ENCODE measurements around the gene A1CF.
"Not testable (repeated sequence)": the region's sequence is repeated elsewhere in the genome, so short reads cannot be mapped to it uniquely, and the experiment has no call there.

Gene A1CF

DNA sequence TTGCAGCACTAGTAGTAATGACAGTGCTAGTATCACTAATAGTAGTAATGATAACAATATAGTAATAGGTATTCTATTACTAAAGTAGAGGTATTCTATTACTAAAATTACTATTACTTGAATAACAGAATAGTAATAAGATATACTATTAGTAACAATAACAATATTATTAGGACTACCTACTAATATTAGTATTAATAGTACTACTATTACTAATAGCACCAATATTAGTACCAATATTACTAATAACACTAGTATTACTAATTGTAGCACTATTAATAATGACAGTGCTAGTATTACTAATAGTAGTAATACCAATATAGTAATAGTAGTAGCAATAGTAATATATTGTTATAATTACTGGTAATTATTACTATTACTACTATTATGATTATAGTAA, 24.1 kb downstream of the A1CF start:
- no peak for DNase-seq

DNA sequence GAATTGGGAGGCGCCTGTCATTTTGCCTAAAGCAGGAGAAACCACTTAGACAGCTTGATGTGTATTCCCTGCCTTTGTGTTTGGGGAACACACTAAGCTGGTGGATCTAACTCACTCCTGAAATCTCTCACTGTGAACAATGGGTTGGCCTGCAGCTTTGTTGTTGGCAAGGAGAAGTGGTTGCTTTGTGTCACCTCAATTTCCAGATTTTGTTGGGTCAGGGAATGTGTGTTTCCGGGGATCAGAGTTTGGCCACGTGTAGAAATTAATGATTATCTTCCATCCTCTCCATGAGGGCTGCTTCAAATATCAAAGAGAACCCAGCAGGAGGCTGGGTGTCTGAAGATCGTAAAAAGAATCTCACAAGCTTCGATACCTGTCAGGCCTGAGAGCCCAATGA, 27.8 kb downstream of the A1CF start:
- no peak for DNase-seq

DNA sequence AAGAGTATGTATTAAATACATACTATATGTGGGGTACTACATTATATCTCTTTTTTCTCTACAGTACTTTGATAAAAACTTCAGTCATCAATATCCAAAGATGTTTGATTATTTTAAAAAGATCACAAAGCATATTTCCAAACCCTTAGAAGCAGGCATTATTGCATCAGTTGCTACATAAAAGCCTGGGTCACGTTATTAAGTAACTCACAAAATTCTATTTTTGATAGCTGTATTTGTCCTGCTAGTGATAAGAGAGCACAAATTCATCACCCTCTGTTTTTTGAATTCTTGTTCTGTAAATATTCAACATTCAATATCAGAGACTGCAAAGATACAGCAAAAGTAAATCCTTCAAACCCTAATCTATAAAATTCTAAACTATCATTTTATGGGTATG, 30.0 kb downstream of the A1CF start:
- DNase-seq, result no peak

DNA sequence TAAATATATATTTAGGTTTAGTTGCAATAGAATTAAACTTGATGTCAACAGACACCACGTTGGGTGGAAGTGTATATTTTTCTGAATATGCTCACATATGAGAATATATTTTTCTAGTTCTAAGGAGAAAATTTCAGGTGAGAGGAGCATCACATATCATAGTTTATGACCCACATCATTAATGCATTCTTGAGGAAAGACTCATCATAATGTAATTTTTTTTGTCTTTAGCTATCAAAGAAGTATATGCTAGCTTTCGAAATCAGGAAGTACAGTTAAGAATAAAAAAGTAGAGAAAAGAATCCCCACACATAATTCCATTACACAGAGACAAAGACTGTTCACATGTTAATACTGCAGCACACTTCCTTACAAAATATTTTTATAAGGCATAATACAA, 30.4 kb downstream of the A1CF start:
- no peak for DNase-seq

DNA sequence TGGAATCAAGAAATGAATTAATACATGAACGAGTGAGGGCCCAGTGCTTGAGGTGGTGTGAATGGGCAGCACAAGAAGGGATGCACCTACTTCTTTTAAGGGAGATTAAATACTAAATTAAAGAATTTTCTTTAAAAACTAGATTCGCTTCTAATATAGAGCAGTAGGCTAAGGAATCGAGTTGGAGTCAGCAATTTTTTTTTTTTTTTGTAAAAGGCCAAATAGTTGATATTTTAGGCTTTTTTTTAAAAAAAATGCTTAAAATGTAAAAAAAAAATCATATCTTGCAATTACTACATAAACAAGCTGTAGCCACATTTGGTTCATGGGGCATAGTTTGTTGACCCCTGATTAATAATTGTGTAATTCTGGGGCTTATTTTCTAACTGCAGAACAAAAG, 31.9 kb downstream of the A1CF start:
- no peak for DNase-seq

DNA sequence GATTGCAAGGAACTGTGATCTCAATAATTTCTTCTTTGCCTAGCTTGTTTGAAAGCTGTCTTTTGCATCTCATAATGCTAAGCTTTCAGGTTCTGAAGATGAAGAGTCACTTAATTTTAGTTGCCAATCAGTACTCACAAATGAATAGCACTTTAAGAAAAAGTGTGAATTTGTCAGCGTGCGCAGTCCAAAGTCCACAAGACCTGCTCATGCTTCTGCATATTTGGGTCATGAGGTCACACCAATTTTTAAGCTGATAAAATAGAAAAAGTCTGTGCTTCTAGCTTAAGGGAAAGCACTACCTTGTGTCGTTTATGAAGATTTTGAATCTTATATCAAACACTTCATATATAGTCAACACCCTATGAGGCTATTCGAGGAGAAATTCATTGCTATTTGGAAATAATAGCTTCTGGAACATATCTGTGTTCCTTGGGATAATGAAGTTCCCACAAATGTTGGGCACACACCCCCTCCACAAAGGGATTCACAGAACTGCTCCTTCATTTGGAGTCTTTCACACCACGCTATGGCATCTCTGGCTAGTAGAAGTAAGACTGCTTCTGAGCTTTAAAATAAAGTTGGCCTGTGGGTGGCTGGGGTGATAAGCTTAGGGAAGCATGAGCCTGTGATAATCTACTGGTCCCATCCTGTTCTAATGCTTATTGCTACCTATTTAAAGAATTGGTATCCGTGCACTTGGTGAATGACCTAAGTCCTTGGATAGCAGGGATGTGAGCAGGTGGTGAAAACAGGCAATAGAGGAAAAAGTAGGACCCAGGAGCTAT, 33.3 kb downstream of the A1CF start:
- no peak for DNase-seq

DNA sequence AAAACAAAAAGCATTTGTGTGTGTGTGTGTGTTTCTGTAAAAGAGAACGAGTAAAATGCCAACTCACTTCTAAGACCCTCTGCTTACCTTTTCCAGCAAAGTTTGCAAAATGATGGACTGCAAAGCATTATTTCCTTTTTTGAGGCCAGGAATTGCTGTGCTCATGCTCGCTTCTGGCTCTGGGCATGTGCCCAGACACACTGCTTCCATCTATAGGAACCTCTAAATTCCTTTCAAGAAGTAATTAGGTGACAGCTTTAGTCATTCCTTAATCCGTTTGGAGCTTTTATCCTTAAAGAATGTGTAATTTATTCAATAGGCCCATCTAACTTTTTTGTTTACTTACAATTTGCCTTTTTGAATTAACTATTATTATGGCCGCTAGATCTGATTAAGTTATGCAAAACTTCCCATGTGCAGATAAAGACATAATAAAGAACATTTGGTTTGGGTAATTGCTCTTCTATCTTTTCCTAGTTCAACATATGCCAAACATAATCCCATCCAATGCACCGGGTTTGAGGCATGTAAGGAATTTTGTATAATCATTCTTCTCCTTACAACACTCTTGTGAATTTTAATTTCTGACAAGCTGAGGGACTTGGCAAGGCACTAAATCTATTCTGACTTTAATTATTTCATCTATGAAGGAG, 34.7 kb downstream of the A1CF start:
- no peak for DNase-seq

DNA sequence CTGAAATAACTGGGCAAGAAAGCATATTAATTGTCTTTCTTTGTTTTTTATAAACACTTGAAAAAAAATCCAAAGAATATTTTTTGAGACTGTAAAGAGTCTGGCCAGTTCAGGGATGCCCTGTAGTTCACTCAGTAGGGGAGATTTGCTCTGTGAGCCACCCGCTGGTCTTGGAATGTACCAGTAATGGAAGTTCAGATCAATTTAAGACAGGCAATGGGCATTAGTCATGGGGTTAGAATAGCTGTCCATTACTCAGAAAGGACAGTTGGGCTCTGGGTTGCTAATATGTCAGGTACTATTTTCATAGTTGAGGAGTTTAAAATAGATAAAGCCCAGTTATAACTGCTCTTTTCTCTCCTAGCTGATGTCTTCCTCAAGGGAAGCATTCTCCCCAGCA, 38.7 kb downstream of the A1CF start:
- no peak for DNase-seq

DNA sequence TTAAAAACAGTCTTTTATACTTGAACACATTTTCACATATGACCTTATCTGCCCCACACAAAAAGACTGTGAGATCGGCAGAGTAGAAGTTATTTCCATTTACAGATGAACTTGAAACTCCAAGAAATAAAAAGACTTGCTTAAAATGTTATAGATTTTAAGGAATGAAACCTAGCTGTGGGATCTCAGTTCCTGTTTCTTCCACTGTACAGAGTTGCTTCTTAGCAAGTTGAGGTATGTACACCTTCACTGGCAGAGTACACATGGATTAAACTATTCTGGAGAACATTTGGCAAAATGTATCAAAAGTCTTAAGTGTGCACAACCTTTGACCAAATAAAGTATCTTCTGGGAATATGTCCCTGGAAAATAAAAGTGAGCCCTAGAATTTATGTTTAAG, 48.3 kb downstream of the A1CF start:
- no peak for DNase-seq

DNA sequence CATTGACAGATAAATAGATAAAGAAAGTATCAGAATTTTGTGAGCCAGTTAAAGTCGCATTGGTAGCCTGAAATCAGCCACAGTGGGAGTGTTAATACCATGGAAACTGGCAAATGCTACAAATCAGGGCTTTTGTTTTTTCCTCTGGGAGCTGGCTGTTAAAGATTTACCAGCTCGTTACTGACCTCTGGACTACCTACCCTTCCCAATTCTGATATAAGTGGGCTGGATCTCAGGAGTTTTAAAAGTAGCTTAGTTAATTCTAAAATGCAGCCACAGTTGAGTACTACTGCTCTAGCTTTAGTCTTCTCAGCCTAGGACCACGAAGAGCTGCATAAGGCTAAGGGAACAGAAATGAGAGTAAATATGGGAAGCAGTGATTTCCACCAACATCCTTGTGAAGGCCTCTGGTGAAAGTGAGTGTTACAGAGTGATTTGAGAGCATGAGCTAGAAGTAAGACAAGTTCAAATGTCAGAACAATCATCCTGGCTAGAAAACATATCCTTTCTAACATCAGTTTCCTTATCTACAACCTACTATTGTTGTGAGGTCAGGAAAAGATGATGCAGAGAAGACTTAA, 53.2 kb downstream of the A1CF start:
- no peak for DNase-seq

DNA sequence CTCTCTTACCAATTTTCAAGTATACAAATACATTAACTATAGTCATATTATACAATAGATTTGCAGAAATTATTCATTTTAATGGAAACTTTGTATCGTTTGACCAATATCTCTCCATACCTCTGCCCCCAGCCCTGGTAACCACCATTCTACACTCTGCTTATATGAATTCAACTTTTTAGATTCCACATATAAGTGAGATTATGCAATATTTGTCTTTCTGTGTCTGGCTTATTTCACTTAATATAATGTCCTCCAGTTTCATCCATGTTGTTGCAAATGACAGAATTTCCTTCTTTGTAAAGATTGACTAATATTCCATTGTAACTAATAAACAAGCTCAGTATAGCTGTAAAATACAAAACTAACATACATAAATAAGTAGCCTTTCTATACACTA, 55.4 kb downstream of the A1CF start:
- no peak for DNase-seq

DNA sequence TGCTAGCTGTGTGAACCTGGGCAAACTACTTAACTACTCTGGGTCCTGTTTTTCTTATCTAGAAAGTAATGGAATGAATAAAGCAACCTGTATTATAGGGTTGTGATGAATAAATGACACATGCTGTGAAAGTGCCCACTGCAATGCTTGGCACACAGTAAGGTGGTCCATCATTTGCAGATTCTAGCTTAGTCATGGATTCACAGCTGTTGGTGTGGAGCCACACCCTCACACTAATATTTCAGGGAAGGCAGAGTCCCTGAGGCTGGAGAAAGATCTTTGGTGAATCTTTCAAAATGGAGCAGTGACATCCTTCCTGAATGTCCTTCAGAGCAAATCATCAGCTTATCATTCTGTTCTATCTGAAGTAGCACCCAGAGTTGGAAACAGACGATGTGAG, 60.6 kb downstream of the A1CF start:
- DNase-seq, result no peak

DNA sequence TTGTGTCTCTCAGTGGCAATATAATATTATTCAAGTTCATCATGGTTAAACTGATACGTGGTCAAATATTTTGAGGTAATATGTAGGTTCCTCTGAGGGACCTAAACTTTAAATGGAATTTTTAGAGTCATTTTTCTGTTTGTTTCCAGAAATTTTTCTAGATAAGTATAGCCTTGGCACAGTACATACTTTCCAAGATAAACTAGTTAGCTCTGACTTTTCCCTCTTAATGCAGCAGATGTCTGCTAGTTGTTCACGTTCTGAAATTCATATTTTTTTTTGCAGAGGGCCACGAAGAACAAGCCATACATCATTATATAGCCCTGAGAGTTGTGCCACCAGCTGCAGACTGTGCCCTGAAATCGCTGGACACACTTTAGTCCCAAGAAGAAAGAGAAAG, 61.6 kb downstream of the A1CF start:
- DNase-seq, result no peak

DNA sequence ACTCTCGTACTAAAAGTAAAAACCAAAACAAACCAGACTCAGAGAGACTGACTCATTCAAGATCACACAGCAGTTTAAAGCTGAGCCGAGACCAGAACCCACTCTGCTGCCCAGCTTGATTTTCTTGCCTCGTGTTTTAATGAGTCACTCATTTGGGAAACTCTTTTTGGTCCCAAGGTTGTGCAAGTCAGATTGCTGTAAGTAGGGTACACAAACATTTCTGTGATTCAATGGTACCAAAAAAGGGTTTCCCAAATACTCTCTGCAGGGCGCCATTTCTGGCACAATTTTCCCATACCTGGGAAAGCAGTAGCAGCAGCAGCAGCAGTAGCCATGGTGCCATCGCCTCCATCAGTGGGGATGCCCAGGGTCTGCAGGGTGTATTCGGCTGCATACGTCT, 75.8 kb downstream of the A1CF start:
- DNase-seq, result no peak

DNA sequence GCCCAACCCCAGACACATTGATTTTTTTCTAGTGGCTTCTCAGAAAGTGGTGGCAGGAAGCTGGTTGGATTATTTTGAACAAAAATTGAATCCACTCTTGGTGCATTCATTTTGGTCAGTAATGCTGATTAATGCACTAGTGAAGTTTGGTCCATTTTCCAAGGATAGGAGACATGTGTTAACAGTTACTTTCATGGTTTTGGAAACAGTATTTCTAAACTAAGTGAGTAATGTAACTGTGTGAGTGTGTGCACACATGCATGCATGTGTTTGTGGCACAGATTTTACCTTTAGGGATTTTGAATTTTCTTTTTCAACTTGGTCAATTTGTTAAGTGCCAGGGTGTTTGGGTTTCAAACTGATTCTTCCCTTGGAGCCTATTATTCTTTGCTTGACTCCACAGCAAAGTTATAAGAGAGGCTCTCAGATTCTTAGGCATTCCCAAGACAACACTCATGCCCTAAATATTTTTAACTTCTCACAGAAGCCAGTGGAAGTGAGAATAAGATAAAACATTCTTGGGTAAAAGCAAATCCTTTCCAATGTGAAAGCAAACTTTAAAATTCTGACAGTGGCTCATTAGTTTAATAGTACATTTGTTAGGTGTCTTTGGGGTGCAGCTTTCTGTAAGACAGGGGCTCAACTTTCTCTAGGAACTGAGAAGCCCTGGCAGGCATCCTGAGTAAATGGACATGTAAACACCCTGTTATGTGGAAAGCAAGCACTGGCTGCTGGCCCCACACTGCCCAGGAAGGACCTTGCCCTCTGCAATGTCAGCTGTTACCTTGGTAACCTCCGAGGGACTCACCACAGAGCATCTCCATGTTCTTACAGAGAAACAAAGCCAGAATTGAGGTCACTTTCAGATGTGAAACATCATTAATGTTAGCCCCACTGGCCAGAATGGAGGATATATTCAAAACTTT, 77.3 kb downstream of the A1CF start:
- DNase-seq, result no peak

DNA sequence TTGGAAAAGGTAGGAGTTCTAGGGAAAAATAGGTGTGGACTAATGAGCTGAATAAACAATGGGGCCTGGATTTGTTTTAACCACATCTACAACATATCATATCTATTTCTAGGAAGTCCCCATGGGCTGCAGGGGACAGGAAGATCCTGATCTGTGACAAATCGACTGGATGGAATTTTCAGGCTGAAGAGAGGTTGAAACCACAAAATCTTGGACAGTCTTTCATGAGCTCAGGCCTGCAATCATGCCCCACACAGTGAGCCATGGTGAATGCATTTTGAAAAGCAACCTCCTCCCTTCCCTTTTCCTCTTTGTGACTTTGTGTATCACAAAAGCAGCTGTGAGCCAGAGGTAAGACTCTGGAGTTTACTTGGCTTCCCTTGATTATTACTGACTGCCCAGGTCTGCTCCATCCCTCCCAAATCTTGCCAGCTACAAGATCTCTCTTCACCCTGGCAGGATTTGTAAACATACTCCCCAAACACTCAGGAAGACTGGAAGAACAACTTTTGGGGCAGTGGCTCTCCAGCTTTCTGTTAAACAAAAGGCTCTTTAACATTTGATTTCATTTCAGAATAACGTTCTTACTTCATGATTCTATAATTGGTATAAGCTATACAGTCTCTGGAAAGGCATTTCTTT, 79.3 kb downstream of the A1CF start:
- DNase-seq, result no peak

DNA sequence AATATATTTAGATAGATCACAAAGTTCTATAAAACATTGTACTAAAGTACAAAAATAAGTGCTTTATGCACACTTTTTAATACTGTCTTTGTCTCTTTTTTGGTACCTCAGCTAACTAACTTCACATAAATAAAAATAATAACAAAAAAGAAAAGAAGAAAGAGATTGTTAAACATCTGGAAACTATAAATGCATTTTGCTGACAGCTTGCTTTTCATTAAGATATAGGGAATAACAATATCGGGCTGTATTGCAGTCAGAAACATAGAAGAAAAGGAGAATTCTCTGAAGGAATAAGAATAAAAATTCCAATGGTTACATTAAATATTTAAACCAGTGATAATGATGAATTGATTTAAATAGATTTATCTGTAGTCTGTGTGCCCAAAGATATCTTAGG, 85.8 kb downstream of the A1CF start:
- DNase-seq, result no peak

DNA sequence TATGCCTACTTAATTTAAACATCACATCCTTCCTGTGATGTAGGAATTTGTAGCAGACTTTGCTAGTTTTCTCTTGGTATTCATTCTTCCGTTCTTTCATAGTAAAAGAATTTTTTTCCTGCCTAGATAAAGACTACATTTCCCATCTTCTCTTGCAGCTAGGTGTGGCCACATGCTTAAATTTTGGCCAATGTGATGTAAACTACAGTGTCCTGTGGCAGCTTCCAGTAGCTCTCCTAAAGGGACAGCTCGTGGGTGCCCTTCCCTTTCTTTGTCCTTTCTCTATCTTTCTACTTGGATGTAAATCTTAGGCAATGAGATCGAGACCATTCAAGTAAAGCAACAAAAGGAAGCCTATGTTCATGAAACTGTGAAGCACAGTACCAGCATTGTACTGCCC, 87.1 kb downstream of the A1CF start:
- no peak for DNase-seq

DNA sequence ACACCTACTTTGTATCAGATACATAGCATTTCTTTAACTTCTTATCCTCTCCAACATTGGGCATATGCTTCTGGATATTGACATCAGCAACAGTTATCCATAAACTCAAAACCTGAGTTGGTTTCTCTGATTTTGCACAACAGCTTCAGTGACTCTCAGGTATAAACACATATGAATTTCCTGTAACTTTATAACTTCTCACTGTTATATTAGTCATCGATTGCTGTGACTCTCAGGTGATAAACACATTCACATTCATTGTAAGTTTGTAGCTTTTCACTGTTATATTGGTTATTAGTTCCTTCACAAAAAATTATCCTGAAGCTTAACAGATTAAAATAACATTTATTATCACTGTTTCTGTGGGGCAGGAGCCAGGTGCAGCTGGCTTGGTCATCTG, 88.7 kb downstream of the A1CF start:
- DNase-seq, result no peak

DNA sequence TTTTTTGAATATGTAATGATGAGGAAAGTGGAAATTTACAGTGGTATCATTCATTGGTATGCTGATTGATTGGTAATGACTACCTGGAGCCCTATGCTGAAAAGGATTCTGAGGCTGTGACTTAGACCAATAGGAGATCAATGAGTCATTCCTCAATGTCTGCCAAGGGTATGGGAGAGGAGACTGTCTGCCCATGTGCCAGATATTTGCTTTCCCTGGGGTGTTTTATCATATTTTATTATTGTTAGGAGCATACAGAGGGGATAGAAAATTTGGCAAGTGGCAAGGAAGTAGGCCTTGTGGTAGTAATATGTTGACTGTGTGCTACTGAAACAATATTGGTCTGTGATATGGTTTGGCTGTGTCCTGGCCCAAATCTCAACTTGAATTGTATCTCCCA, 90.9 kb downstream of the A1CF start:
- no peak for DNase-seq

DNA sequence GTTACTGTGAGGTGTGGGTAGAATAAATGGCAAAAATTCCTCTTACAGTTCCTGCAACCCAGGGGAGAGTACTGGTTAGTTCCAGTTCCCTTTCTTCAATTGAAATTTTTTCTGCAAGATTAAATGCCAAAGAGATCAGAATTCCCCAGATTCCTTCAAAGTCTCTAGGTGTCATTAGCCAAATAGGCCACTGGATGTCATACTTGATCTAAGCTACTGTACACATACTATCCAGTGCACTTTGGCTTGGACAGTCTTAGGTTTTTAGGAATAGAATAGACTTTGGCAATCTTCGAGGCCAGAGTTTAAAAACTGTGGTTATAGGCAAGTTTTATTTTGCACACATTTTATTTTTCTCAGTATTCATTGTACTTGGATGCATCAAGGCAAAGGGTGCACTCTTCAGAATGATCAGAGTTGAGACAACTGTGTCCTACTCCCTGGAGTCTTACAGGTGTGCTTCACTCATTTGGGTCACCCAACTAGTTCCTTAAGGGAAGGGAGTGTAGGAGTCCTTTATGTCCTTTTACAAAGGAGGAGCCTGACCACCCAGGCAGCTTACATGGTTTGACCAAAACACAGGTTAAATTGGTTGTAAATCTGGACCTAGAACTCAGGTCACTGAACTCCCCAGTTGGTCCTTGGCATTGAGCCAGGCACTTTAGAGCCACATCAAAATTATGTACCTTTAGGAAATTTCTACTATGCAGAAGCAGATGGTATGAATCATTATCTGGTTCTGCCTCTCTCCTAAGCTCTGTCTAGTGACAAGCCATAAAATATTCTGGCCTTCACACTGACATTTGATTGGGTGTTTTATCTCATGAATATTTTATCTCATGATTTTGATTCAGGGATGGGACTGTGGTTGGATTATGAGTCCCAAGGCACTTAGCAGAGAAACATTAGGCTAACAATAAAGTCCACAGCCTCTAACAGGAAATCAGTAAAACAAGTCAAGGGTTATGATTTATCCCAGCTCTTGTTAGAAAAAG, 96.2 kb downstream of the A1CF start:
- DNase-seq, result peak; percentile 2

DNA sequence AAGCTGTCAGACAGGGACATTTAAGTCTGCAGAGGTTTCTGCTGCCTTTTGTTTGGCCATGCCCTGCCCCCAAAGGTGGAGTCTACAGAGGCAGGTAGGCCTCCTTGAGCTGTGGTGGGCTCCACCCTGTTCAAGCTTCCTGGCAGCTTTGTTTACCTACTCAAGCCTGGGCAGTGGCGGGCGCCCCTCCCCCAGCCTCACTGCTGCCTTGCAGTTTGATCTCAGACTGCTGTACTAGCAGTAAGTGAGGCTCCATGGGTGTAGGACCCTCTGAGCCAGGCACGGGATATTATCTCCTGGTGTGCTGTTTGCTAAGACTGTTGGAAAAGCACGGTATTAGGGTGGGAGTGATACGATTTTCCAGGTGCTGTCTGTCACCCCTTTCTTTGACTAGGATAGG, 97.5 kb downstream of the A1CF start:
- DNase-seq, result not testable (repeated sequence)

Measured in NCI-H1694 treated with DMSO at 0.1 percent for 48 hours (cell line).